ENCODE results near the gene DVL3. TPM values are rescaled to one million over a fixed set of nuclear protein-coding genes. Genes with fewer than 3 reads are reported as not detected.
"Not testable (repeated sequence)": the region's sequence is repeated elsewhere in the genome, so short reads cannot be mapped to it uniquely, and the experiment has no call there.

The DVL3 gene
- total RNA-seq, 4 donors from 2014 or later, result 28.9 to 45.2 (median 34.4) TPM

DNA sequence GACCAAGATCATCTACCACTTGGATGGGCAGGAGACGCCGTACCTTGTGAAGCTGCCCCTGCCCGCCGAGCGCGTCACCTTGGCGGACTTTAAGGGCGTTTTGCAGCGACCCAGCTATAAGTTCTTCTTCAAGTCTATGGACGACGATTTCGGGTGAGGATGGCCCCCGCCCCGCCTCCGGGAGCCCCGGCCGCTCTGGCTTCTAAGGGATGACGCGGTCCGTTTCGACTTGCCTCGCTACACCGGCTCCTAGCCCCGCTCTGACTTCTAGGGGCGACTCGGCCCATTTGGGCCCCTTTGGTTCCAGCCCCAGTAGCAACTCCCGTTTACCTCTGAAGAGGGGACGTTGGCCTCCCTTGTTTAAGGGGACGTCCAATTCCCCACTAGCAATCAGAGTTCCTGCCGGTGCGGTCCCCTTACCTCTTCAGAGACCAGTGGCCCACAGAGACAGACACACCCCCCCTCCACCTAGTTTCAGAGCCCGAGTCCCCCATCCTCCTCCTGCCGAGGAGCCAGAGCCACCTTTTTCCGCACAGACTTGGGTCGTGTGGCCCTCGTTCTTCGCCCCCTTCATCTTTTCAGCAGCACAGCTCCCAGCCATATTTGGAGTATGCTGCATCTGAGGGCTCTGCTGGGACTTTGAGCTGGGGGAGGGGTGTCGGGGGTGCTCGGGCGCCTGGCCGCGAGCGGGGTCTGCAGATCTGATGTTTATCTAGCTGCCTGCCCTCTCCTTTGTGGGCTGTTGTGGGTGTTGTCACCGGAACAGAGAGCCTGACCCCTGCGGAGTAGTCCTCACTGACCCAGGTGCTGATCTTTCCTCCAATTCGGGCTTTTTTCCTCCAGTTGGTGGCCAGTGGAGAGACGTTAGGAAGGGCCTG, 706 bp downstream of the DVL3 start:
- Histone ChIP-seq H3K4me3 (peak overlapping the region; percentile 67 to 97 (median 84)), H3K9me3 (no peaks in the 10 kb centered on the region), H3K36me3 (no peaks in the 10 kb centered on the region), H3K27ac (peak overlapping the region; percentile 89 to 94 (median 92)), H3K27me3 (no peaks in the 10 kb centered on the region), H3K4me1 (peaks cover 15 to 65% (median 42%) of the 10 kb centered on the region in 3 donors)
- TF ChIP-seq, protein P1, sequence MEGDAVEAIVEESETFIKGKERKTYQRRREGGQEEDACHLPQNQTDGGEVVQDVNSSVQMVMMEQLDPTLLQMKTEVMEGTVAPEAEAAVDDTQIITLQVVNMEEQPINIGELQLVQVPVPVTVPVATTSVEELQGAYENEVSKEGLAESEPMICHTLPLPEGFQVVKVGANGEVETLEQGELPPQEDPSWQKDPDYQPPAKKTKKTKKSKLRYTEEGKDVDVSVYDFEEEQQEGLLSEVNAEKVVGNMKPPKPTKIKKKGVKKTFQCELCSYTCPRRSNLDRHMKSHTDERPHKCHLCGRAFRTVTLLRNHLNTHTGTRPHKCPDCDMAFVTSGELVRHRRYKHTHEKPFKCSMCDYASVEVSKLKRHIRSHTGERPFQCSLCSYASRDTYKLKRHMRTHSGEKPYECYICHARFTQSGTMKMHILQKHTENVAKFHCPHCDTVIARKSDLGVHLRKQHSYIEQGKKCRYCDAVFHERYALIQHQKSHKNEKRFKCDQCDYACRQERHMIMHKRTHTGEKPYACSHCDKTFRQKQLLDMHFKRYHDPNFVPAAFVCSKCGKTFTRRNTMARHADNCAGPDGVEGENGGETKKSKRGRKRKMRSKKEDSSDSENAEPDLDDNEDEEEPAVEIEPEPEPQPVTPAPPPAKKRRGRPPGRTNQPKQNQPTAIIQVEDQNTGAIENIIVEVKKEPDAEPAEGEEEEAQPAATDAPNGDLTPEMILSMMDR (IDR thresholded peaks at IDR 0.05), result no peak
- no peak for TF ChIP-seq POLR2A (IDR thresholded peaks at IDR 0.05)
- DNase-seq, result no peak
- intact Hi-C loops (cut with DNase I), result no loop called here
- WGBS, 2 donors, result 0% methylated on average over 20 to 24 of the region's 47 CpGs

DNA sequence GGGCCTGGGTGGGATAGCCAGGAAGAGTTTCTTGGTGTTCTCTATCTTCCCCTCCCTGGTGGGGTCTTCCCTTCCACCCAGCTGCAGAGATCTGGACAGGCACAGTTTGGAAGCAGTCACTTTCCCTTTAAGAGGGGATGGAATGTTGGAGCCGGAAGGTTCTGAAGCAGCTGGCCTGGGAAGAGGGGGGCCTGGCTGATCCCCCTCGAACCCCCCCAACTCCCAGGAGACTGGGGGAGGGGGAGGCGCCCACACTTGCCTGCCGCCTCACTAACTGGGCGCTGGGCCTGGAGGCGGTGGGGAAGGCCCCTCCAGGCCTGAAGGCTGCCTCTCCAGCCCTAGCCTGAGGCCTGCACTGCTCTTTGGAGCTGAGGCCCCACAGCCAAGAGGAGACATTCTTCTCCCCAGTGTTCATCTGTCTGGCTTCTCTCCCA, 1.4 kb downstream of the DVL3 start:
- H3K27me3 ChIP-seq, result no peaks in the 10 kb centered on the region
- peak overlapping the region; percentile 89 to 94 (median 92) for H3K27ac ChIP-seq
- no peak for DNase-seq
- H3K4me1 ChIP-seq, result peaks cover 15 to 72% (median 43%) of the 10 kb centered on the region in 3 donors
- no peaks in the 10 kb centered on the region for H3K9me3 ChIP-seq
- 0% methylated on average over 1 of the region's 6 CpGs for WGBS, 2 donors
- no peaks in the 10 kb centered on the region for H3K36me3 ChIP-seq
- H3K4me3 ChIP-seq, result peak overlapping the region; percentile 67 to 97 (median 84)
- no peak for TF ChIP-seq POLR2A (IDR thresholded peaks at IDR 0.05)
- TF ChIP-seq, protein P1 (IDR thresholded peaks at IDR 0.05), result no peak
- intact Hi-C loops (cut with DNase I), result no loop called here

DNA sequence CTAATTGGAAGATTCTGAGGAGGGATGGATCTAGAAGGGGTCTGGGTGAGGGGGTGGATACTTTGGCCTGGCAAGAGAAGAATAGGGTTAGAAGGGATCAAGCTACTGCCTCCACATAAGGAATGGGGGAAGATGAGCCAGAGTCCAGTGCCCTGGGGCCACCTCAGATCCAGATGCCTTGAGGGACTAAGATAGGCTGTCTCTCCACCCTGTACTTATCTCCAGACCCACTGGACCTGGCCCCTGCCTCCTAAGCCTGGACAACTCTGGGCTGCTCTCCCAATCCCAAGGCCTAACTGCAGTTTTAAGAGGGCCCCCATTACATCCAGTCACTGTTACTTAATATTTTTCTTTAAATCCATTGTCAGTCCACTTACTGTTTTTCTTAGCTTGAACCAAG, 2.0 kb downstream of the DVL3 start:
- no peak for DNase-seq
- Histone ChIP-seq H3K27me3 (no peaks in the 10 kb centered on the region), H3K4me3 (peak overlapping the region; percentile 67 to 97 (median 84)), H3K36me3 (peaks cover 0 to 6% (median 0%) of the 10 kb centered on the region in 3 donors), H3K27ac (peak overlapping the region; percentile 89 to 94 (median 92)), H3K9me3 (no peaks in the 10 kb centered on the region), H3K4me1 (peaks cover 15 to 79% (median 43%) of the 10 kb centered on the region in 3 donors)
- intact Hi-C loops (cut with DNase I), result no loop called here
- no peak for TF ChIP-seq POLR2A (IDR thresholded peaks at IDR 0.05)
- TF ChIP-seq, protein P1 (IDR thresholded peaks at IDR 0.05), result no peak

DNA sequence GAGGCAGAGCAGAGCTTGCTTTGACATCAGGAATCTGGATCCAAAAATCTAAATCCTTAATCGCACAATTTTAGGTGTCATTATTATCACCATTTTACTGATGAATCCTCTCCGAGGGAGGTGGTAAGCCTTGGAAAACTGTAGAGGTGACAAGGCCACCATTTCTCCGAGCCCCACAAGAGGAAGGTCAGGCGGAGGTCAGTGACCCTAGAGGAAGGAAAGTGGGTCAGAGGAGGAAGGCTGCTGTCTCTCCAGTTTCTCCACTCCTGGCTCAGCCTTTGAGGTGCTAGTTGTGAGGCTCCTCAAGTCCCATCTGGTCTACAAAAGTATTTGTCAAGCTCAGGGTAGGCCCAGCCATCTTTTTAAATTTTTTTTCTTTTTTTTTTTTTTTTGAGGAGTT, 3.2 kb downstream of the DVL3 start:
- TF ChIP-seq, protein P1 (IDR thresholded peaks at IDR 0.05), result no peak
- WGBS, 2 donors, result 74 to 76% methylated on average over 4 of the region's 4 CpGs
- DNase-seq, result no peak
- Histone ChIP-seq H3K27ac (peak overlapping the region in 3 of 4 donors; percentile 4 to 94 (median 10)), H3K4me1 (peaks cover 15 to 87% (median 43%) of the 10 kb centered on the region in 3 donors), H3K36me3 (peaks cover 0 to 18% (median 0%) of the 10 kb centered on the region in 3 donors), H3K27me3 (no peaks in the 10 kb centered on the region), H3K4me3 (no peak overlapping the region), H3K9me3 (no peaks in the 10 kb centered on the region)
- intact Hi-C loops (cut with DNase I), result no loop called here

GRCh38 chr3:184160456-184160855, 5.3 kb downstream of the DVL3 start:
- H3K27me3 ChIP-seq, result no peaks in the 10 kb centered on the region
- H3K4me3 ChIP-seq, result peak overlapping the region in 1 of 4 donors; percentile 30
- no peak for DNase-seq
- 8 to 37% methylated on average over 2 of the region's 2 CpGs for WGBS, 2 donors
- TF ChIP-seq POLR2A (IDR thresholded peaks at IDR 0.05), result no peak
- TF ChIP-seq, protein P1 (IDR thresholded peaks at IDR 0.05), result no peak
- intact Hi-C loops (cut with DNase I), result no loop called here
- H3K27ac ChIP-seq, result peak overlapping the region; percentile 42 to 86 (median 74)
- peaks cover 15 to 38% (median 16%) of the 10 kb centered on the region in 3 donors for H3K36me3 ChIP-seq
- no peaks in the 10 kb centered on the region for H3K9me3 ChIP-seq
- H3K4me1 ChIP-seq, result peaks cover 15 to 74% (median 39%) of the 10 kb centered on the region in 3 donors

GRCh38 chr3:184162571-184163070, 7.4 kb downstream of the DVL3 start:
- intact Hi-C loops (cut with DNase I), result not testable (repeated sequence)
- WGBS, 2 donors, result 77 to 83% methylated on average over 7 to 8 of the region's 8 CpGs

More at GRCh38 chr3:184162571-184163070, 7.4 kb downstream of the DVL3 start:
- DNase-seq, H3K4me3 ChIP-seq, H3K9me3 ChIP-seq, H3K27me3 ChIP-seq: not testable (repeated sequence)
- peaks cover under 1 to 57% (median 25%) of the 10 kb centered on the region in 3 donors for H3K4me1 ChIP-seq
- H3K36me3 ChIP-seq, result peaks cover 28 to 60% (median 31%) of the 10 kb centered on the region in 3 donors
- H3K27ac ChIP-seq, result peak overlapping the region in 1 of 4 donors; percentile 7

Measured in esophagus squamous epithelium (tissue), 5 donors.